Coronary artery (tissue), 2 donors: Measurements from ENCODE around the gene HDAC11.
A peak's percentile ranks its signal among the peaks of the same experiment; 100 is the strongest.

Source experiments
- DNase-seq: peaks from one replicate; pipeline ENCODE4 v3.0.0-alpha.2; 2017; ENCODE audit warnings: low spot score
- H3K27ac ChIP-seq, 2 donors: fragments of 200-600 bp; sonication (generic); one replicate each; pipeline ENCODE4 v1.5.1; 2016 to 2019
- H3K4me3 ChIP-seq: fragments of 200-600 bp; sonication (generic); 2 replicates; pipeline ENCODE4 v1.5.1; 2016; ENCODE audit warnings: mild to moderate bottlenecking, moderate library complexity
- TF ChIP-seq, protein P1 (sequence below): fragments of 200-600 bp; sonication (generic); IDR thresholded peaks from one replicate; pipeline ENCODE4 v1.5.1; 2019; ENCODE audit warnings: antibody characterized with exemption

HDAC11 gene

DNA sequence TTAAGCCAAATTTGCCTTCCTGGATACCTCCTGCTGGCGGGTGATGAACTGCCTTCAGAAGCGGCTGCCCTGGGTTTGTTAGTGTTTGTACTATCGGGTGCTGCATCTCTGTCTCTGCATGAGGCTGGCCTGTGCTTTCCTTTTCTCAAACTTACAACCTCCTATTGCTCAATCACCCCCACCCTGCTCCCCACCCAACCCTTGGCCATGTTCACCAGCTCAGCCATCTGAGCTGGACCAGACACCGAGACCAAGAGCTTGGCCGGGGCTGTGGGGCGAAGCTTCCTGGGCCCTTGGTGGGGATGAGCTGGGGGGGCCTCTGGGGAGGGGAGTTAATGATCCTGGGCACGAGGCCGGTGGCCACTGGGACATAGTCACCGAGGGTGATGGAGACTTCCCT is 52.0 kb downstream of the HDAC11 start:
- H3K27ac ChIP-seq = peak overlapping the region in 1 of 2 donors; percentile 82

DNA sequence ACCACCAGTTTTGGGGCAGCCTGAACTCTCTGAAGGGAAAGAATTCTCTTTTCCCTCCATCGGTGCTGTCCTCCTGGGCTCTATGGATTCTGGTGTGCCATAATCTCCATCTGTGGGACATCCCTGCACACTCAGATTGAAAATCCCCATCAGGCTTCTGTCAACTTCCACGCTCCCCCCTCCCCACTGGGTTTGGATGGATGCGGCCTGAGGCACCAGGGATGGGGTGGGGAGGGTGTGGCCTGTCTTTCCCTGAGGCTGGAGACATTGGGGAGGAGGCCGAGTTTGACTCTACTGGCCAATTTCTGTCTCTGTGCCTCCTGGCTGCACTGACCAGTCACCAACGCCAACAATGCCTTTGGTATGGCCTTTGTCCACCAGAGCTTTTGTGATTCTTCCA is 52.5 kb downstream of the HDAC11 start:
- H3K27ac ChIP-seq = peak overlapping the region in 1 of 2 donors; percentile 82
- DNase-seq = no peak
- TF ChIP-seq, protein P1, sequence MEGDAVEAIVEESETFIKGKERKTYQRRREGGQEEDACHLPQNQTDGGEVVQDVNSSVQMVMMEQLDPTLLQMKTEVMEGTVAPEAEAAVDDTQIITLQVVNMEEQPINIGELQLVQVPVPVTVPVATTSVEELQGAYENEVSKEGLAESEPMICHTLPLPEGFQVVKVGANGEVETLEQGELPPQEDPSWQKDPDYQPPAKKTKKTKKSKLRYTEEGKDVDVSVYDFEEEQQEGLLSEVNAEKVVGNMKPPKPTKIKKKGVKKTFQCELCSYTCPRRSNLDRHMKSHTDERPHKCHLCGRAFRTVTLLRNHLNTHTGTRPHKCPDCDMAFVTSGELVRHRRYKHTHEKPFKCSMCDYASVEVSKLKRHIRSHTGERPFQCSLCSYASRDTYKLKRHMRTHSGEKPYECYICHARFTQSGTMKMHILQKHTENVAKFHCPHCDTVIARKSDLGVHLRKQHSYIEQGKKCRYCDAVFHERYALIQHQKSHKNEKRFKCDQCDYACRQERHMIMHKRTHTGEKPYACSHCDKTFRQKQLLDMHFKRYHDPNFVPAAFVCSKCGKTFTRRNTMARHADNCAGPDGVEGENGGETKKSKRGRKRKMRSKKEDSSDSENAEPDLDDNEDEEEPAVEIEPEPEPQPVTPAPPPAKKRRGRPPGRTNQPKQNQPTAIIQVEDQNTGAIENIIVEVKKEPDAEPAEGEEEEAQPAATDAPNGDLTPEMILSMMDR = no peak
- H3K4me3 ChIP-seq = no peak overlapping the region

More for the DNA sequence above, 52.0 kb downstream of the HDAC11 start:
- TF ChIP-seq, protein P1 = no peak
- H3K4me3 ChIP-seq = no peak overlapping the region
- no peak for DNase-seq

DNA sequence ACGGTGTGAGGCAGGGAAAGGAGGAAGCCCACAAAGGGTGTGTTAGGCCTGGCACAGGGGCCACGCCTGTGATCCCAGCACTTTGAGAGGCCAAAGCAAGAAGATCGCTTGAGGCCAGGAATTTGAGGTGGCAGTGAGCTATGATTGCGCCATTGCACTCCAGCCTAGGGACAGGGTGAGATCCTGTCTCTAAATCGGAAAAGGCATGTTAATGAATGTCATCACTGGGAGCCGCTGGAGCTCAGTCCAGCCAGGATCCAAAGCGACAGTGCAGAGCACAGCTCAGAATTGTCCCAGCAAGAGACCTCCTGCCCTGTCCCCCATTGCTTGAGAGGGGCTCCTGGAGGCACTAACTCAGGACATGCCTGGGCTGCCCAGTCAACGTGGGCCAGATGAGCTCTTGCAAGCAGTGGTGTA is 53.8 kb downstream of the HDAC11 start:
- TF ChIP-seq, protein P1 = no peak
- DNase-seq = no peak
- H3K4me3 ChIP-seq = no peak overlapping the region
- H3K27ac ChIP-seq = peak overlapping the region in 1 of 2 donors; percentile 26

DNA sequence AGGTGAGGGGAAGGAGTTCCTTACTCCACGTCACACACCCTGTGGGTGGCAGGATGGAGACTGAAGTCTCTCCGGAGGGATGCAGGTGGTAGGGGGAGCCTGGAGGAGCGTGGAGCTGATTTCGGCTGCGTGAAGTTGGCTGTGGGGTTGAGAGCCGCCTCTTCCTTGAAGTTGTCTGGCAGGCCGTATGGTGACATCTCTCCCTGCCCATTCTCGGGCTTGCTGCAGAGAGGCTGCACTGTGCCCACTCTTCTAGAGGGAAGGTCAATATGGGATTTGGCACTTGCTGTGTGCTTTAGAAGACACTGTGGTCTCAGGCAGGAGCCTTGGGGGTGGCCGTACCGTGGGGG is 55.4 kb downstream of the HDAC11 start:
- no peak for DNase-seq
- TF ChIP-seq, protein P1 = no peak
- Histone ChIP-seq H3K4me3 (no peak overlapping the region), H3K27ac (peak overlapping the region; percentile 20 to 87)

DNA sequence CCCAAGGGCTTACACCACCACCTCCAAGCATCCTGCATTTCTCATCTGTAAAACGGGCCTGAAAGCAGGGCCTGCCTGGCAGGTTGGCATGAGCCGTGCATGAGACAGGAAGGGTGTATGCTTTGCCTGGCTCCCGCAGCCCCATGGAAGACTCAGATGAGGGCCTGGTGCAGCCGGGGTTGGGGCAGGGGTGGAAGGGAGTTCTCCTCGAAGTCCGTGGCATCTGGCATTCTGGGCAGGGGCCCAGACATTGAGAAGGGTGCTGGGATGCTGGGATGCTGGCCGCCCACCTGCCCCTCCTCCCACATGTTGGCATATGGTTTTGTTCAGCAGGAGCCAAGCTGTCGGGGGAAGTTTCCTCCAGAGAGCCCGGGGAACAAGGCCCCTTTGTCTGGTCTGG is 55.8 kb downstream of the HDAC11 start:
- Histone ChIP-seq H3K27ac (peak overlapping the region; percentile 20 to 87), H3K4me3 (no peak overlapping the region)
- TF ChIP-seq, protein P1 = no peak
- DNase-seq = no peak

DNA sequence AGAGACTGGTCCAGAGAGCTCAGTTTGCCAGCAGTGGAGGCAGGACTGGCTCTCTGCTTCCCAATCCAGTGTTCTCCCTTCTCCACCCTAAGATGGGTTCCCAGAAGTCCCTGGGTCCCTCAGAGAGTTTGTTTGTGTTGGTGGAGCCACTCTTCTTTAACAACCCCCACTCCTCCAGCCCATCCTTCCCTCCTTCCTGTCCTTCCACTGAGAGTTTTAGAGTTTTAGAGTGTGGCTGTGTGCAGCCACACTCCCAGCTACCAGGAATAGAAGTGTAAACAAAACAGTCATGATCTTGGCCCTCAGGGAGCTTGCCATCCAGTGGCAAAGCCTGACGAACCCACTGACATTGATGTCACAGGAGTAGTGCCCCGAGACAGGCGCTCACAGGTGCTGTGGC is 56.3 kb downstream of the HDAC11 start:
- no peak overlapping the region for H3K4me3 ChIP-seq
- TF ChIP-seq, protein P1 = no peak
- peak overlapping the region; percentile 50 to 87 for H3K27ac ChIP-seq
- no peak for DNase-seq

DNA sequence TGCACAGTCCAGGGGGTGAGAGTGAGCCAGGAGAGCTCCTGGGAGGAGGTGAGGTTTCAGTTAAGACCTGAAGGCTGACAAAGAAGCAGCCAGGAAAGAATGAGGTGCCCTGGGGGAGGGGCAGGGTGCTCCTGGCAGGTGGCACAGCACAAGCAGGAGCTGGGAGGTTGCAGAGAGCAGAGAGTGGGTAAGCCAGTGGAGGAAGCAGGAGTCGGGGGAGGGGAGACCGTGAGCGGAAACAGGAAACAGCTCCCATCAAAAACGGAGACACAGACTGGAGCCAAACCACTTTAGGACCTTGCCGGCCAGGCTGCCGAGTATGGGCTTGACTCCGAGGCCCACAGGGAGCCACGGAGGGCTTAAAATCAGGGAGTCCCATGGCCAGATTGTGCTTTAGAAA is 56.7 kb downstream of the HDAC11 start:
- peak overlapping the region; percentile 50 to 87 for H3K27ac ChIP-seq
- H3K4me3 ChIP-seq = no peak overlapping the region
- TF ChIP-seq, protein P1 = no peak
- no peak for DNase-seq
